ENCODE results near the gene RUNX3. TPM values are rescaled to one million over a fixed set of nuclear protein-coding genes. Genes with fewer than 3 reads are reported as not detected.

The RUNX3 gene
- total RNA-seq, 1 experiment from 2014 or later, result 1.1 TPM

GRCh38 chr1:24859063-24860010 is 70.7 kb downstream of the RUNX3 start:
- CTCF ChIA-PET, result interaction anchor here (1.6 kb wide), 1 partner anchor 12 kb away, joined by 5 read pairs; no protein-coding TSS in a partner anchor
- H3K27ac Mint-ChIP-seq (ENCODE audit: unreplicated experiment), result no peak overlapping the region
- H3K9me3 ChIP-seq, result no peaks in the 10 kb centered on the region
- H3K36me3 Mint-ChIP-seq (ENCODE audit: insufficient read depth, unreplicated experiment), result peaks cover 6% of the 10 kb centered on the region
- H3K4me1 ChIP-seq, result peaks cover 30% of the 10 kb centered on the region; the same call in 1 of the 2 replicates
- H3K4me3 Mint-ChIP-seq (ENCODE audit: unreplicated experiment), result no peak overlapping the region
- no peaks in the 10 kb centered on the region for H3K27me3 ChIP-seq (replicated peaks; ENCODE audit: control insufficient read depth, insufficient read depth, low read length)
- DNase-seq, result no peak
- H3K4me1 Mint-ChIP-seq (ENCODE audit: low read depth, unreplicated experiment), result peaks cover 11% of the 10 kb centered on the region
- H3K9me3 Mint-ChIP-seq (ENCODE audit: unreplicated experiment), result no peaks in the 10 kb centered on the region
- H3K36me3 ChIP-seq (ENCODE audit: control insufficient read depth, insufficient read depth, low read length), result no peaks in the 10 kb centered on the region
- no peaks in the 10 kb centered on the region for H3K27me3 Mint-ChIP-seq (ENCODE audit: insufficient read depth, unreplicated experiment)
- no TSS peak for BruUV-seq (replicated peaks)
- TF ChIP-seq, protein P1, sequence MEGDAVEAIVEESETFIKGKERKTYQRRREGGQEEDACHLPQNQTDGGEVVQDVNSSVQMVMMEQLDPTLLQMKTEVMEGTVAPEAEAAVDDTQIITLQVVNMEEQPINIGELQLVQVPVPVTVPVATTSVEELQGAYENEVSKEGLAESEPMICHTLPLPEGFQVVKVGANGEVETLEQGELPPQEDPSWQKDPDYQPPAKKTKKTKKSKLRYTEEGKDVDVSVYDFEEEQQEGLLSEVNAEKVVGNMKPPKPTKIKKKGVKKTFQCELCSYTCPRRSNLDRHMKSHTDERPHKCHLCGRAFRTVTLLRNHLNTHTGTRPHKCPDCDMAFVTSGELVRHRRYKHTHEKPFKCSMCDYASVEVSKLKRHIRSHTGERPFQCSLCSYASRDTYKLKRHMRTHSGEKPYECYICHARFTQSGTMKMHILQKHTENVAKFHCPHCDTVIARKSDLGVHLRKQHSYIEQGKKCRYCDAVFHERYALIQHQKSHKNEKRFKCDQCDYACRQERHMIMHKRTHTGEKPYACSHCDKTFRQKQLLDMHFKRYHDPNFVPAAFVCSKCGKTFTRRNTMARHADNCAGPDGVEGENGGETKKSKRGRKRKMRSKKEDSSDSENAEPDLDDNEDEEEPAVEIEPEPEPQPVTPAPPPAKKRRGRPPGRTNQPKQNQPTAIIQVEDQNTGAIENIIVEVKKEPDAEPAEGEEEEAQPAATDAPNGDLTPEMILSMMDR (IDR thresholded peaks at IDR 0.05; ENCODE audit: insufficient read depth in 1 of 2, low read depth in 1 of 2, low read length in 1 of 2, severe bottlenecking in 1 of 2, unreplicated experiment in 1 of 2), result no peak
- intact Hi-C loops (cut with micrococcal nuclease; ENCODE audit: unreplicated experiment), result loop anchor here (5.0 kb wide), 1 partner anchor 38 kb away; no protein-coding TSS in a partner anchor
- POLR2A ChIA-PET, result no interaction called here
- H3K4me3 ChIP-seq (ENCODE audit: low read depth, low read length), result no peak overlapping the region

DNA sequence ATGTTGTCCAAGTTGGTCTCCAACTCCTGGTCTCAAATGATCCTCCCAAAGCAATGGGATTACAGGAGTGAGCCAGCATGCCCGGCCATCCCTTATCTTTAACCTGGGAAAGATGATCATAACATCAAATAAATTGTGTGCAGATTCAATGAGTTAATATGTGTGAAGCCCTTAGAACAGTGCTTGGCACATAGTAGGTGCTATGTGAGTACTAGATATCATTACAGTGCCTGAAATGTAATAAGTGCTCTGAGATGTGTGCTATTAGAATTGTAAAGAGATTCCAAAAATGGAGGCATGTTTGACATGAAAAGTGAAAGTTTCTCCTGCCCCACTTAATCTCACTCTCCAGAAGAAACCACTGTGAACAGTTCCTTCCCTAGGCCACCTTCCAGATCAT is 71.8 kb downstream of the RUNX3 start:
- intact Hi-C loops (cut with micrococcal nuclease; ENCODE audit: unreplicated experiment), result no loop called here
- Mint-ChIP-seq H3K9me3 (ENCODE audit: unreplicated experiment) (no peaks in the 10 kb centered on the region), H3K27ac (ENCODE audit: unreplicated experiment) (no peak overlapping the region), H3K4me1 (ENCODE audit: low read depth, unreplicated experiment) (peaks cover 3% of the 10 kb centered on the region), H3K36me3 (ENCODE audit: insufficient read depth, unreplicated experiment) (peaks cover 10% of the 10 kb centered on the region), H3K27me3 (ENCODE audit: insufficient read depth, unreplicated experiment) (no peaks in the 10 kb centered on the region), H3K4me3 (ENCODE audit: unreplicated experiment) (no peak overlapping the region)
- Histone ChIP-seq H3K4me1 (peaks cover 21% of the 10 kb centered on the region; the same call in 1 of the 2 replicates), H3K36me3 (ENCODE audit: control insufficient read depth, insufficient read depth, low read length) (no peaks in the 10 kb centered on the region), H3K4me3 (ENCODE audit: low read depth, low read length) (no peak overlapping the region), H3K27me3 (replicated peaks; ENCODE audit: control insufficient read depth, insufficient read depth, low read length) (no peaks in the 10 kb centered on the region), H3K9me3 (no peaks in the 10 kb centered on the region)
- no peak for DNase-seq
- POLR2A ChIA-PET, result interaction anchor here (0.6 kb wide), 1 partner anchor 375 kb away, joined by 3 read pairs; no protein-coding TSS in a partner anchor
- TF ChIP-seq, protein P1 (IDR thresholded peaks at IDR 0.05; ENCODE audit: insufficient read depth in 1 of 2, low read depth in 1 of 2, low read length in 1 of 2, severe bottlenecking in 1 of 2, unreplicated experiment in 1 of 2), result no peak
- CTCF ChIA-PET, result no interaction called here
- BruUV-seq (replicated peaks), result no TSS peak

GRCh38 chr1:24857507-24858133 is 72.5 kb downstream of the RUNX3 start:
- ChIA-PET POLR2A (interaction anchor here (0.6 kb wide), 1 partner anchor 376 kb away, joined by 3 read pairs; no protein-coding TSS in a partner anchor), CTCF (no interaction called here)
- Mint-ChIP-seq H3K27ac (ENCODE audit: unreplicated experiment) (no peak overlapping the region), H3K36me3 (ENCODE audit: insufficient read depth, unreplicated experiment) (peaks cover 10% of the 10 kb centered on the region), H3K4me1 (ENCODE audit: low read depth, unreplicated experiment) (no peaks in the 10 kb centered on the region), H3K4me3 (ENCODE audit: unreplicated experiment) (no peak overlapping the region), H3K27me3 (ENCODE audit: insufficient read depth, unreplicated experiment) (no peaks in the 10 kb centered on the region), H3K9me3 (ENCODE audit: unreplicated experiment) (no peaks in the 10 kb centered on the region)
- DNase-seq, result no peak
- H3K4me1 ChIP-seq, result peaks cover 15% of the 10 kb centered on the region; the same call in 1 of the 2 replicates
- H3K36me3 ChIP-seq (ENCODE audit: control insufficient read depth, insufficient read depth, low read length), result no peaks in the 10 kb centered on the region
- no peaks in the 10 kb centered on the region for H3K9me3 ChIP-seq
- intact Hi-C loops (cut with micrococcal nuclease; ENCODE audit: unreplicated experiment), result no loop called here
- TF ChIP-seq, protein P1 (IDR thresholded peaks at IDR 0.05; ENCODE audit: insufficient read depth in 1 of 2, low read depth in 1 of 2, low read length in 1 of 2, severe bottlenecking in 1 of 2, unreplicated experiment in 1 of 2), result no peak
- no TSS peak for BruUV-seq (replicated peaks)
- H3K4me3 ChIP-seq (ENCODE audit: low read depth, low read length), result no peak overlapping the region
- H3K27me3 ChIP-seq (replicated peaks; ENCODE audit: control insufficient read depth, insufficient read depth, low read length), result no peaks in the 10 kb centered on the region

Measured in Caco-2 (cell line).